ENCODE results near the gene GRIP2. TPM values are rescaled to one million over a fixed set of nuclear protein-coding genes. Genes with fewer than 3 reads are reported as not detected.
A peak's percentile ranks its signal among the peaks of the same experiment; 100 is the strongest.
"Not testable (repeated sequence)": the region's sequence is repeated elsewhere in the genome, so short reads cannot be mapped to it uniquely, and the experiment has no call there.

The GRIP2 gene
- total RNA-seq, 1 donor = not detected

- DNase-seq (ENCODE audit: low read depth in 2 of 3, low spot score in 2 of 3) = no peak
Observed at GRCh38 chr3:14522768-14523167, 17.4 kb downstream of the GRIP2 start.

GRCh38 chr3:14522129-14522691, 17.9 kb downstream of the GRIP2 start:
- no peak for DNase-seq (ENCODE audit: low read depth in 2 of 3, low spot score in 2 of 3)

GRCh38 chr3:14521611-14522010, 18.5 kb downstream of the GRIP2 start:
- DNase-seq (ENCODE audit: low read depth in 2 of 3, low spot score in 2 of 3) = no peak

GRCh38 chr3:14520967-14521366, 19.2 kb downstream of the GRIP2 start:
- no peak for DNase-seq (ENCODE audit: low read depth in 2 of 3, low spot score in 2 of 3)

- DNase-seq (ENCODE audit: low read depth in 2 of 3, low spot score in 2 of 3) = no peak
Observed at GRCh38 chr3:14520149-14520548, 20.0 kb downstream of the GRIP2 start.

GRCh38 chr3:14519406-14519805, 20.7 kb downstream of the GRIP2 start:
- DNase-seq (ENCODE audit: low read depth in 2 of 3, low spot score in 2 of 3) = no peak

- no peak for DNase-seq (ENCODE audit: low read depth in 2 of 3, low spot score in 2 of 3)
Observed at GRCh38 chr3:14518893-14519292, 21.2 kb downstream of the GRIP2 start.

- no peak for DNase-seq (ENCODE audit: low read depth in 2 of 3, low spot score in 2 of 3)
Observed at GRCh38 chr3:14518432-14518802, 21.7 kb downstream of the GRIP2 start.

- DNase-seq (ENCODE audit: low read depth in 2 of 3, low spot score in 2 of 3) = no peak
Observed at GRCh38 chr3:14517601-14518431, 22.3 kb downstream of the GRIP2 start.

- DNase-seq (ENCODE audit: low read depth in 2 of 3, low spot score in 2 of 3) = no peak
Observed at GRCh38 chr3:14516738-14517345, 23.3 kb downstream of the GRIP2 start.

GRCh38 chr3:14515526-14515925, 24.6 kb downstream of the GRIP2 start:
- DNase-seq (ENCODE audit: low read depth in 2 of 3, low spot score in 2 of 3) = not testable (repeated sequence)

- no peak for DNase-seq (ENCODE audit: low read depth in 2 of 3, low spot score in 2 of 3)
Observed at GRCh38 chr3:14514323-14514720, 25.8 kb downstream of the GRIP2 start.

GRCh38 chr3:14513566-14514322, 26.4 kb downstream of the GRIP2 start:
- no peak for DNase-seq (ENCODE audit: low read depth in 2 of 3, low spot score in 2 of 3)

- no peak for DNase-seq (ENCODE audit: low read depth in 2 of 3, low spot score in 2 of 3)
Observed at GRCh38 chr3:14512942-14513327, 27.2 kb downstream of the GRIP2 start.

GRCh38 chr3:14512281-14512941, 27.7 kb downstream of the GRIP2 start:
- no peak for DNase-seq (ENCODE audit: low read depth in 2 of 3, low spot score in 2 of 3)

- DNase-seq (ENCODE audit: low read depth in 2 of 3, low spot score in 2 of 3) = no peak
Observed at GRCh38 chr3:14511623-14512280, 28.4 kb downstream of the GRIP2 start.

- DNase-seq (ENCODE audit: low read depth in 2 of 3, low spot score in 2 of 3) = no peak
Observed at GRCh38 chr3:14510838-14511622, 29.1 kb downstream of the GRIP2 start.

GRCh38 chr3:14509796-14510100, 30.4 kb downstream of the GRIP2 start:
- no peak for DNase-seq (ENCODE audit: low read depth in 2 of 3, low spot score in 2 of 3)

- DNase-seq (ENCODE audit: low read depth in 2 of 3, low spot score in 2 of 3) = peak; percentile 36 to 51 (median 42)
Observed at GRCh38 chr3:14508966-14509795, 31.0 kb downstream of the GRIP2 start.
